GM19193 (cell line): Measurements from ENCODE around the gene GPR17.

Source experiments
- POLR2A ChIP-seq: IDR thresholded peaks from 4 replicates; pipeline ENCODE4 v1.6.1; 2011; ENCODE audit not compliant: insufficient read depth, insufficient read length; ENCODE audit errors: extremely low read depth

The GPR17 gene

GRCh38 chr2:127672341-127673224, 26.6 kb downstream of the GPR17 start:
- TF ChIP-seq POLR2A = no peak

DNA sequence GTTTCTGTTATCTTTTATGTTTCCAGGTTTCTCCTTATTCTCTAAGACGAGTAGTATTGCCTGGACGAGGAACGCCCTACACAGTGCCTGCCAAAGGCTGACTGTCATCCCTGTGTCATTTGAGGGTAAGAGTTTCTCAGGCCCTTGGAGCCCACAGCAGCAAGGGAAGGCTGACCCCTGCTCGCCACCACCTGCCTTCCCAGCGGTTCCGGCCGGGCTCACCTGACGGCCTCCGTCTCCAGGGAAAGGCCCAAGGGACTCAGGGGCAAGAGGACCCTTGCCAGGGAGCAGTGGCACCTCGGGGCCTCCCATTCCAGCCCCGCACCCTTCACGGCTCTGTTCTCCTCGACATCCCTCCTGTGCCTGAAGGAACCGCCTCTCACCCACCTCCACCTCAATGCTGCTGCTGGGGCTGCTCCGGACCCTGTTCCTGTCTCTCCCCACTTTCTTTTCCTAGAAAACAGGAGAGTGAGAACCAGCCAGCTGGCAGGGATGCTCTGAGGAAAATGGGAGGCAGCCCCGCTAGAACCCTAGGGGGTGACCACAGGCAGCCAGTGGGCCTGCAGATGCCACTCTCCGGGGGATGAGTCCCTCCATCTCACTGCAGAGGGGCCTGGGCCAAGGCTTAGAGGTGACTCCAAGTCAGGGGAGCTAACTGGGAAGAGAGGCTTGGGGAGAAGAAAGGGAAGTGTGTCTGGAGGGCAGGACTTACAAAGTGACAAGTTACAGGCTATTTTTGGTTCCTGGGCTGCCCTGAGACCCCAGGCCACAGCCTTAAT, 27.5 kb downstream of the GPR17 start:
- TF ChIP-seq POLR2A = no peak

GRCh38 chr2:127674241-127675209, 28.6 kb downstream of the GPR17 start:
- TF ChIP-seq POLR2A = no peak

GRCh38 chr2:127675331-127676261, 29.6 kb downstream of the GPR17 start, which contains the start of gene LIMS2:
TSS of gene LIMS2 (minus strand) at chr2:127675530. CDS start at chr2:127675024, 506 bp downstream.
- TF ChIP-seq POLR2A = no peak

GRCh38 chr2:127676906-127677305, 31.0 kb downstream of the GPR17 start:
- no peak for TF ChIP-seq POLR2A

DNA sequence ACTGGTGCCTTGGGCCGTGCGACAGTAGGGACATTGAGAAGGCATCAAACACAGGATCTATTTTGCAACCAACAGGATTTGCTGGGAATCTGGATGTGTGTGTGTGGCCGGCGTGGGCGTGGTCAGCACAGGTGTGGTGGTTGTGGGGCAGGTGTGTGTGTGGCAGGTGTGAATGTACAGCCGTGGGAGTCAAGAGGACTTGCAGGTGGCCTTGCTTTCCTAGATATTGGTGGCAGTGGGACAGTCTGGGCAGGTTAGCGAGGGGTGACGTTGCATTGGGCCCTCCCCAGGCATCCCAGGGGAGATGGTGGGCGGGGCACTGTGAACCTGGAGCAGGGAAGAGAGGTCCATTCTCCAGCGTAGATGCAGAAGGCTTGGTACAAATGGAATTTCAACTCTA, 32.6 kb downstream of the GPR17 start:
- no peak for TF ChIP-seq POLR2A

- no peak for TF ChIP-seq POLR2A
These were observed 33.0 kb downstream of the GPR17 start for GRCh38 chr2:127678991-127679390.

GRCh38 chr2:127679680-127680361, 33.9 kb downstream of the GPR17 start:
- TF ChIP-seq POLR2A = no peak

DNA sequence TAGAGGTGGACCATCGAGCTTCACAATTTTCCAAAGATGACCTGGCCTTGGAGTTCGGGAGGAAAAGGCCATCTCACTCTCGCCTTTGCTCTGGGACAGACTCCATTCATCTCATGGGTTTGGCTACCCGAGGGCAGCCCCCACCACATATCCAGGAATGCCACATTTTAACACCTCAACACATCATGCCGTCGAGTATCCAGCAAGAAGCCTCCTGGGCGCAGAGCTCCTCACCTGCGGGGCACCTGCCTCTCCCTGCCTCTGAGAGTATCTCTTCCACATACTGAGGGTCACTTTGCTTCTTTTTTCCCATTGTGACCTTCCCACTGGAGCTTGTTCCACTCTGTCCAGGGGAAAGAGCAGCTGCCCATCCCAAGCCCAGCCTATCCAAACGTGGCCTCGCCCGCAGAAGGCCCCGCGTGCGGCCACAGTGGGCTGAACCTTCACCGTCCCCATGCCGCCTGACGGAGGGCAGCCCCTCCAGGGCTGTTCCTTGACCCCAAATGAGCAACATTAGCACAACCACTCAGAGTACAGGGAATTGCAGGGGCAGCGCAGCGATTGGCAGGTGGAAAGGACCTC, 34.8 kb downstream of the GPR17 start:
- no peak for TF ChIP-seq POLR2A

DNA sequence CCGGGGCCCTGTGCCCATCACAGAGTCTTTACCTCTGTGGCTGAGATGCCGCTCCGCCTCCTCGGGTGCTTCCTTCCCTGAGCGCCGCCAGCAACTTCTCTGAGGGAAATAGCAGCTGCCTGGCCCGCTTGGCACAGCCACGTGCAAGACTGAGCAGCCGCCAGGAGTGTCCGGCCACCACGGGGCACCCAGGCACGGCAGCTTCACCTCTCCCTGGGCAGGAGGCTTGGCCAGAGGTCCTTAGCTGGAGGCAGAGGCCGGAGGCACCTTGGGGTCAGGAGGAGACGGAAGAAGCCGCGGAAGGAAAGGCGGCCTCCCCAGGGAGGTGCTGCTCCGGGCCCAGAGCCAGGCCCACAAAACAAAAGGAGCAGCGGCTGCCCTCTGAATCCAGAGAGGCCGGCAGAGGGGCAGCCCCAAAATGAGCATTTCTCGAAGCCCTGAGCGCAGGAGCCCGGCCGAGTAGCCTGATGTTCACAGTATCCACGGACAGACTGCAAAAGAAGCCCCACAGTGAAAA, 35.4 kb downstream of the GPR17 start:
- no peak for TF ChIP-seq POLR2A

DNA sequence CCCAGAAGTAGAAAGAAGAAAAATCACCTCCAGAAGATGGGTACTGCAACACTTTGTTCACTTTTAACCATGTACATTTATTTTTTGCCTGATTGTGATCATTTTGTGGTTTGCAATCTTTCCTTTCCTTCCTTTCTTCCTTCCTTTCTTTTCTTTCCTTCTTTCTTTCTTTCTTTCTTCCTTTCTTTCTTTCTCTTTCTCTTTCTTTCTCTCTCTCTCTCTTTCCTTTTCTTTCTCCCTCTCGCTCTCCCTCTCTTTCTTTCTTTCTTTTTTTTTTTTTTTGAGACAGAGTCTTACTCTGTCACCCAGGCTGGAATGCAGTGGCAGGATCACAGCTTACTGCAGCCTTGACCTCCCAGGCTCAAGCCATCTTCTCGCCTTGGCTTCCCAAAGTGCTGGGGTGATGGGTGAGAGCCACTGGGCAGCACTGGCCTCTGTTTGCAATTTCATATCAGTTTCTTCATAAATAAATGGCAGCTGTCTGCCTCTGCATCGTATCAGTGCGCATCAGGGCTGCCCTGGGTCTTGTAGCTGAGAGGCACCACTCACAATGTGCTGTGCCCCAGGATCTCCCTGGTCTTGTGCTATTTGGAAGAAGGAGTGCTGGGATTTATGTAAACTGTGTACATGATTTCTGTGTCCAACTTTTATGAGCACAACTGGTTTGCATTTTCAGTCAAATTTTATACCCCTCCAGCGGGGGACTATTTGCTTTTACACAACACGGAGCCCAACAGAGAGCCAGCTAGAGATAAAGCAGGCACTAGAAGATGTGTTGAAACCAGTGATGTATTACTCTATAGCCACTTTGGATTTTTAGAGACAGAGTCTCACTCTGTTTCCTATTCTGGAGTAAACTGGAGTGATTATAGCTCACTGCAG, 36.3 kb downstream of the GPR17 start:
- TF ChIP-seq POLR2A = no peak
